Measurements from ENCODE around the gene AURKAIP1.

DNA sequence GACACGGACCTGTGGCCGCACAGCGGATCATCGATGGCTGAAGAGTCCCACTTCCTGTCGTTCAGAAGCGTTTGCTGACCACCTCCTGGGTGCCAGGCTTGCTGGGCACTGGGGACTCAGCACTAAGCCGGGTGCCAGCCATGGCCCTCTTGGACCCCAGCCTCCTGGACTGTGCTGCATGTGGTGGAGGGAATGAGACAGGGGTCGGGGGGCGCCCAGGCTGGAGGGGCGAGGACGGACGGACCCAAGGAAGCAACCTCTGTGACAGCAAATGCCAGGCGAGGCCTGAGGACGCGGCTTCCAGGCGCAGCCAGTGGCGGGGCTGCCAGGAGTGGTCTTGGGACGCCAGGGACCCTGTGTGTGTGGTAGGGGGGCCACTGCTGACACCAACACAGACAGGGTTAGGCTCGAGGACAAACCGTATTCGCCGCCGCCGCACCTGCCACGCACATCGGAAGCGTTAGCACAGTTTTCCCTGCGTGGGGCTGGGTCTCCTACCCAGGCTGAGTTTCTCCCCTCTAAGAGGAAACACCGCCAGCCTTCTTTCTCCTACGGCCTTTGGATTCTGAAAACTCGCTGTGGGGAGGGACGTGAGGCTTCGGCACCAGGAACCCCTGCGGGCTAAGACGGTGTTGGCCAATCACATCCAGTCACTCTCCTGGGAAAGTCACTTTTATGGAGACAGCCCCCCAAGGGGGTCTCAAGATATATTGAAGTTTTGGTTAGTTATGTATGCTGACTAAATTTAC lies 13.6 kb downstream of the AURKAIP1 start:
- no peak for TF ChIP-seq CTCF (conservative IDR thresholded peaks at IDR 0.05 in 1 of 2, IDR thresholded peaks at IDR 0.05 in 1 of 2; ENCODE audit: low read depth in 1 of 2, low read length in 2 of 2)
- TF ChIP-seq EZH2 (IDR thresholded peaks at IDR 0.05; ENCODE audit: low read length, missing control alignments), result no peak
